Heart left ventricle (tissue), 16 donors: ENCODE data around the gene SPATA24. TPM values are rescaled to one million over a fixed set of nuclear protein-coding genes. Genes with fewer than 3 reads are reported as not detected.

Experiments
- ATAC-seq, 4 donors: fragments of 200-7000 bp; cut with Tn5 transposase; one replicate each; pipeline ENCODE4 v1.9.1; 2020 to 2022; ENCODE audit warnings: moderate library complexity in 4 of 4, mild to moderate bottlenecking in 3 of 4, moderate number of reproducible peaks in 1 of 4
- DNase-seq, 5 donors: peaks; one replicate each; pipeline ENCODE4 v3.0.0-alpha.2; 2020
- H3K27ac ChIP-seq, 12 donors: fragments of 200-600 bp; sonication (generic) in 4 of 12; one replicate each; pipeline versions ENCODE4 v1.5.0 to v1.8.0; 2016 to 2022; ENCODE audit warnings: mild to moderate bottlenecking in 2 of 12
- H3K27me3 ChIP-seq, 9 donors: fragments of 200-600 bp; sonication (generic) in 2 of 9; one replicate each; pipeline versions ENCODE4 v1.5.1 to v1.8.0; 2016 to 2022; ENCODE audit warnings: mild to moderate bottlenecking in 3 of 9
- H3K36me3 ChIP-seq, 9 donors: fragments of 200-600 bp; sonication (generic) in 2 of 9; one replicate each; pipeline versions ENCODE4 v1.5.0 to v1.8.0; 2018 to 2022; ENCODE audit warnings: mild to moderate bottlenecking in 2 of 9
- H3K4me1 ChIP-seq, 12 donors: fragments of 200-600 bp; sonication (generic) in 4 of 12; one replicate each; pipeline versions ENCODE4 v1.5.0 to v1.8.0; 2016 to 2022; ENCODE audit warnings: mild to moderate bottlenecking in 3 of 12
- H3K4me3 ChIP-seq, 12 donors: fragments of 200-600 bp; sonication (generic) in 4 of 12; one replicate each; pipeline versions ENCODE4 v1.5.0 to v1.8.0; 2017 to 2022; ENCODE audit warnings: mild to moderate bottlenecking in 9 of 12, moderate library complexity in 4 of 12
- H3K9me3 ChIP-seq, 12 donors: fragments of 200-600 bp; sonication (generic) in 4 of 12; one replicate each; pipeline versions ENCODE4 v1.5.0 to v1.8.0; 2016 to 2022; ENCODE audit warnings: mild to moderate bottlenecking in 1 of 12
- CTCF ChIP-seq, 12 donors: fragments of 200-600 bp; sonication (generic) in 4 of 12; IDR thresholded peaks; one replicate each; pipeline versions ENCODE4 v1.5.0 to v1.8.0; 2018 to 2022; ENCODE audit warnings: antibody characterized with exemption in 12 of 12, mild to moderate bottlenecking in 5 of 12
- POLR2A ChIP-seq, 2 donors: fragments of 450-650 bp; IDR thresholded peaks; one replicate each; pipeline ENCODE4 v1.6.1; 2017; ENCODE audit warnings: antibody characterized with exemption in 2 of 2, mild to moderate bottlenecking in 2 of 2, moderate library complexity in 2 of 2
- WGBS, 4 donors: extraction: QIAGEN DNeasy Blood & Tissue Kit in 2 of 4; methylation state at CpG; one replicate each; pipeline versions ENCODE4 v1.1.5 to v1.1.7; 2013 to 2018; 5-methylcytosine and 5-hydroxymethylcytosine counted together
- intact Hi-C, 10 donors: fragments of 100-400 bp; cut with DNase I; formaldehyde crosslinking; loops; one replicate each; pipeline versions ENCODE4 v1.11.1 to v1.14.2; 2022
- polyA plus RNA-seq, 2 donors: library from polyadenylated mRNA; stranded (reverse); fragments of 200-250 nt; gene quantifications; one replicate each; pipeline ENCODE4 v1.2.3, GENCODE V29; 2013
- total RNA-seq, 9 donors: library from RNA; depleted of rRNA in 2 of 9; stranded (reverse); fragments of >200 nt in 2 of 9; fragmentation: NEBNext Ultra II Directional in 3 of 9; extraction: Animal tissue kit (Norgen Biotek cat#: 25700) in 3 of 9; gene quantifications; one replicate each; pipeline versions ENCODE4 v1.1.0 to v1.2.4, GENCODE V29; 2016 to 2023
- donor health status: ischemic (EF 13 %, LVEDD 7.1; RV severe dilation, severe dysfunction).
- donor health status: healthy with polysubstance abuse.
- donor health status: DM: no; HTN: yes; CAD: no.
- donor health status: DM: no; HTN: no; CAD: no.
- donor health status: ischemic (EF 25% LVEDD 6.9; RV normal size, moderate dysfunction).
- donor health status: ischemic (EF 25% LVEDD 5.7; RV mildly dilated, moderate dysfunction).
- donor health status: healthy.
- donor health status: DM: yes; HTN: yes; CAD: no.
- donor health status: ischemic (EF 35%, LVEDD 5.7; RV mildly dilated, moderate dysfunction).
- donor health status: nonischemic (EF 11% LVEDD 7.7; RV severe dilation, severe dysfunction).
- donor health status: DM: yes; HTN: yes; CAD: no.
- donor health status: PGD.
- donor health status: ischemic (EF 29% LVEDD 5.4; RV normal size, mild dysfunction).
- donor health status: nonischemic (EF 23%, LVEDD 6.1; RV moderate dilation, normal function).

SPATA24 gene
- total and polyA plus RNA-seq, 11 donors, result 10.7 to 37.8 (median 16.0) TPM

DNA sequence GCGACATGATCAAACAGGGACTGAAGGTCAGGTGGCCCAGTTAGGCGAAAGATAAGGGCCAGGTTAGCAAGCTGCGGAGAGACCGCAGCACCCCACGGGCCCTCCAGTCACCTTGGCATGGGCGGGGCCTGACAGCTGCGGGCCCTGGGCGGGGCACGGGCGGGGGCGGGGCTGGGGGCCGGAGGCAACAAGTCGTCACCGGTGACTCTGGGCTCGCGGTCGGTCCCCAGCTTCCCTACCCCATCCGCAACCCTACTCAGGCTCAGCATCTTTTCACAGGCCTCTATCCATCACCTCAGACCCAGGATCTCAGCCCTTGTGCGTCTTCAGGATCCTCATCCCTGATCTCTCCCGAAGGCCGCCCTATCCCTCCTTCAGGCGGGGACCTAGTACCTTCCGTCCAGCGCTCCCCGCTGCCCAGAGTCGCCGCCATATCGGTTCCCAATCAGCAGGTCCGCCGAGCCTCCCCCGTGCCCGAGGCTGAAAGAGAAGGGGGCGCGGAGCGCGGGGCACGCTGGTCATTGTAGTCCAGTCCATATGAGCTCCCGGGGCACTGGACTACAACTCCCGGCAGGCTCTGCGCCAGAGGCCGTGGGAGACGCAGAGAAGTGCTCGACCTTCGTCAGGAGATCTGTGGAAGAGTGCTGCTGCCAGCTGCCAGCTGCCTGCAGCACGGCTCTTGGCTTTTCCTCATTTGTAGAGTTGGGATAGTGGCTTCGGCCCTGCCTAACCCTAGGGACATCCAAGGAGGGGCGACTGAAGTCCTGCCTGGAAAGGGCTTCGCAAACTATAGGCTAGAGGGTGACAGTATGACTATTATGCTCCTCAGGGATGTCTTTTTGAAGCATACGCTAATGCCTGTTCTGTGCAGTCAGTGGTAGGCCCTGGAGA lies 35.4 kb upstream of the SPATA24 start, which contains the start of gene DNAJC18:
Gene DNAJC18 (minus strand): TSS at position 513 of the 891 bp plus-strand sequence. CDS start 80 bp downstream, at position 433.
- Histone ChIP-seq H3K27me3 (no peaks in the 10 kb centered on the region), H3K27ac (peak within 1 kb of the TSS; percentile 87 to 99 (median 96)), H3K36me3 (peaks cover 0 to 33% (median 15%) of the 10 kb centered on the region in 9 donors), H3K4me3 (peak within 1 kb of the TSS; percentile 55 to 96 (median 89)), H3K4me1 (peaks cover 0 to 15% (median 13%) of the 10 kb centered on the region in 12 donors), H3K9me3 (no peaks in the 10 kb centered on the region)
- WGBS, 4 donors, result 4 to 8% (median 4%) methylated on average over 23 to 49 of the region's 49 CpGs
- peak; percentile 94 to 97 (median 96) for DNase-seq
- ATAC-seq, result peak; percentile 98 to 99 (median 99)
- intact Hi-C loops, result loop anchor here in 5 of 10 donors (2.0 to 10.0 kb wide), 4 partner anchors 44 to 78 kb away; partner anchors contain the start of gene STING1 (in 3 of the 5)
- TF ChIP-seq CTCF (IDR thresholded peaks at IDR 0.05), result no peak
- TF ChIP-seq POLR2A (IDR thresholded peaks at IDR 0.05), result peak in 1 of 2 donors; percentile 57

- no peak for ATAC-seq
- H3K4me3 ChIP-seq, result peak overlapping the region; percentile 55 to 96 (median 89)
- intact Hi-C loops, result loop anchor here in 5 of 10 donors (2.0 to 10.0 kb wide), 4 partner anchors 44 to 79 kb away; partner anchors contain the start of gene STING1 (in 3 of the 5)
- TF ChIP-seq CTCF (IDR thresholded peaks at IDR 0.05), result no peak
- no peak for TF ChIP-seq POLR2A (IDR thresholded peaks at IDR 0.05)
- WGBS, 4 donors, result 25 to 35% (median 29%) methylated on average over 8 of the region's 8 CpGs
- peaks cover 0 to 39% (median 21%) of the 10 kb centered on the region in 9 donors for H3K36me3 ChIP-seq
- no peak for DNase-seq
- H3K27ac ChIP-seq, result peak overlapping the region; percentile 87 to 99 (median 96)
- H3K9me3 ChIP-seq, result no peaks in the 10 kb centered on the region
- H3K4me1 ChIP-seq, result peaks cover 0 to 15% (median 13%) of the 10 kb centered on the region in 12 donors
- no peaks in the 10 kb centered on the region for H3K27me3 ChIP-seq
These were observed 34.8 kb upstream of the SPATA24 start for GRCh38 chr5:139438707-139439012.

DNA sequence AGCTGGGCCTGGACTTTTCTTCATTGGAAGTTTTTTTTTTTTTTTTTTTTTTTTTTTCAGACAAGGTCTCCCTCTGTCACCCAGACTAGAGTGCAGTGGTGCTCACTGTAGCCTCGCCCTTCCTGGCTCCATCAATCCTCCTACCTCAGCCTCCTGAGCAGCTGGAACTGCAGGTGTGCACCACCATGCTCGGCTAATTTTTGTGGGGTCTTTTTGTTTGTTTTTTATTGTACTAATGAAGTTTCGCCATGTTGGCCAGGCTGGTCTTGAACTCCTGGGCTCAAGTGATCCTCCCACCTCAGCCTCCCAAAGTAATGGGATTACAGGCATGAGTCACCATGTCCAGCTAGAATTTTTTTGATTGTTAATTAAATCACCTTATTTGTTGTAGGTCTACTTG lies 31.8 kb upstream of the SPATA24 start:
- Histone ChIP-seq H3K9me3 (no peaks in the 10 kb centered on the region), H3K27me3 (no peaks in the 10 kb centered on the region), H3K36me3 (peaks cover 0 to 69% (median 45%) of the 10 kb centered on the region in 9 donors), H3K27ac (no peak overlapping the region), H3K4me1 (peaks cover 0 to 15% (median 13%) of the 10 kb centered on the region in 12 donors), H3K4me3 (no peak overlapping the region)
- TF ChIP-seq POLR2A (IDR thresholded peaks at IDR 0.05) (no peak), CTCF (IDR thresholded peaks at IDR 0.05) (no peak)
- ATAC-seq (no peak), DNase-seq (no peak)
- 94 to 100% (median 98%) methylated on average over 3 of the region's 3 CpGs for WGBS, 4 donors
- intact Hi-C loops, result loop anchor here in 4 of 10 donors (5.0 to 10.0 kb wide), 3 partner anchors 49 to 82 kb away; partner anchors contain the start of gene STING1 (in 2 of the 4)

DNA sequence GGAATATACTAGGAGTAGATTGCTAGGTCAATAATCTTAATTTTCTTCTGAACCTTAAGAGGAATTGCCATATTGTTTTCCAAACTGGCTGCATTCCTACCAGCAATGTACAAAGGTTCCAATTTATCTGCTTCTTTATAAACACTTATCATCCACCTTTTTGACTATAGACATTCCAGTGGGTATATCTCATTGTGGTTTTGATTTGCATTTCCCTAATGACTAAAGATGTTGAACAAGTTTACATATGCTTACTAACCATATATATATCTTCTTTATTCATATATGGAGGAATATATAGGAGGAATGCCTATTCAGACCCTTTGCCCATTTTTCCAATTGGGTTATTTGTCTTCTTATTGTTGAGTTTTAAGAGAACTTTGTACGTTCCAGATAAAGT lies 27.8 kb upstream of the SPATA24 start:
- H3K36me3 ChIP-seq, result peaks cover 0 to 100% (median 71%) of the 10 kb centered on the region in 9 donors

More for the DNA sequence above, 27.8 kb upstream of the SPATA24 start:
- ATAC-seq (no peak), DNase-seq (no peak)
- 84 to 90% (median 87%) methylated on average over 1 of the region's 1 CpG for WGBS, 4 donors
- no peaks in the 10 kb centered on the region for H3K4me1 ChIP-seq
- TF ChIP-seq CTCF (IDR thresholded peaks at IDR 0.05) (no peak), POLR2A (IDR thresholded peaks at IDR 0.05) (no peak)
- no peak overlapping the region for H3K4me3 ChIP-seq
- H3K9me3 ChIP-seq, result no peaks in the 10 kb centered on the region
- no peak overlapping the region for H3K27ac ChIP-seq
- intact Hi-C loops, result loop anchor here in 2 of 10 donors (10.0 kb wide), 1 partner anchor 53 kb away; the partner anchor contains the start of gene STING1 (in 2 of the 2)
- H3K27me3 ChIP-seq, result no peaks in the 10 kb centered on the region
